Prostate gland (tissue), 2 donors: ENCODE results near the gene TMEM132D. TPM values are rescaled to one million over a fixed set of nuclear protein-coding genes. Genes with fewer than 3 reads are reported as not detected.

Experiments used
- DNase-seq: peaks from one replicate; pipeline ENCODE4 v3.0.0-alpha.2; 2019; ENCODE audit warnings: low spot score
- H3K27ac ChIP-seq, 2 donors: fragments of 200-600 bp; sonication (generic); 2 replicates each; pipeline ENCODE4 v1.5.1; 2017 to 2019
- H3K27me3 ChIP-seq: fragments of 200-600 bp; sonication (generic); replicated peaks from 2 replicates; pipeline ENCODE4 v1.5.1; 2019; ENCODE audit not compliant: insufficient read depth
- H3K36me3 ChIP-seq, 2 donors: fragments of 200-600 bp; sonication (generic); 1 replicate in 1 of 2; 2 replicates in 1 of 2; pipeline versions ENCODE4 v1.5.1 to v1.8.1; 2017 to 2019
- H3K4me1 ChIP-seq: fragments of 200-600 bp; sonication (generic); replicated peaks from 2 replicates; pipeline ENCODE4 v1.5.1; 2019
- H3K4me3 ChIP-seq, 2 donors: fragments of 200-600 bp; sonication (generic); 2 replicates each; pipeline ENCODE4 v1.5.1; 2017 to 2019
- H3K9me3 ChIP-seq: fragments of 200-600 bp; sonication (generic); 2 replicates; pipeline ENCODE4 v1.5.1; 2017
- POLR2A ChIP-seq: fragments of 450-650 bp; IDR thresholded peaks from one replicate; pipeline ENCODE4 v1.6.1; 2016; ENCODE audit warnings: antibody characterized with exemption, mild to moderate bottlenecking
- POLR2AphosphoS5 ChIP-seq: sonication (generic); formaldehyde crosslinking; IDR thresholded peaks from one replicate; pipeline ENCODE4 v1.6.1; 2017; ENCODE audit warnings: antibody characterized with exemption
- WGBS: methylation state at CpG from one replicate; pipeline ENCODE4 v1.1.5; 2018; 5-methylcytosine and 5-hydroxymethylcytosine counted together
- intact Hi-C: fragments of 100-400 bp; cut with DNase I; formaldehyde crosslinking; loops from one replicate; pipeline ENCODE4 v1.14.2; 2022
- total RNA-seq, 2 donors: library from RNA; depleted of rRNA; stranded (reverse); fragments of >200 nt; gene quantifications; one replicate each; pipeline ENCODE4 v1.1.0, GENCODE V29; 2016
- TF ChIP-seq, protein P1 (sequence below), 4 experiments: fragments of 200-600 bp in 2 of 4; fragments of 450-650 bp in 2 of 4; sonication (generic) in 2 of 4; IDR thresholded peaks; 1 replicate in 3 of 4; 2 replicates in 1 of 4; pipeline ENCODE4 v1.5.1; 2016 to 2019; ENCODE audit warnings: antibody characterized with exemption in 4 of 4, mild to moderate bottlenecking in 2 of 4, moderate library complexity in 2 of 4

Gene TMEM132D
- total RNA-seq, 2 donors from 2014 or later, result 0.57 to 1.3 TPM

DNA sequence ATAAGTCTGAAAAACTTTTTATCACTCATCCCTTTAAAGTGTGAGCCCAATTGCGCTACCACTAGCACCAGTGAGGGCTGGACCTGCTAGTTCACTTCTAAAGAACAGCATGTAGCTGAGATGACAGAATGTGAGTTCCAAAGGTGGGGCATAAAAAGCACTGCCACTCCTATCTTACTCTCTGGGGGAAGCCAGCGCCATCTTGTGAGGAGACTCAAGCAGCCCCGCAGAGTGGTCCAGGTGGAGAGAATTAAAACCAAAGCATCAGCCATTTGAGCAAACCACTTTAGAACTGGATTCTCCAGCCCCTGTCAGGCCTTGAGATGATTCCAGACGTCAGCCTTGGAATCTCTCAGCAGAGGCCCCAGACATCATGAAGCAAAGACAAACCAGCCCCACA lies 39.9 kb downstream of the TMEM132D start:
- no peaks in the 10 kb centered on the region for H3K9me3 ChIP-seq
- no peak overlapping the region for H3K4me3 ChIP-seq
- WGBS, result 69% methylated on average over 4 of the region's 4 CpGs
- no peaks in the 10 kb centered on the region for H3K27me3 ChIP-seq
- no peak for TF ChIP-seq POLR2A
- no peak for TF ChIP-seq POLR2AphosphoS5
- TF ChIP-seq, protein P1, sequence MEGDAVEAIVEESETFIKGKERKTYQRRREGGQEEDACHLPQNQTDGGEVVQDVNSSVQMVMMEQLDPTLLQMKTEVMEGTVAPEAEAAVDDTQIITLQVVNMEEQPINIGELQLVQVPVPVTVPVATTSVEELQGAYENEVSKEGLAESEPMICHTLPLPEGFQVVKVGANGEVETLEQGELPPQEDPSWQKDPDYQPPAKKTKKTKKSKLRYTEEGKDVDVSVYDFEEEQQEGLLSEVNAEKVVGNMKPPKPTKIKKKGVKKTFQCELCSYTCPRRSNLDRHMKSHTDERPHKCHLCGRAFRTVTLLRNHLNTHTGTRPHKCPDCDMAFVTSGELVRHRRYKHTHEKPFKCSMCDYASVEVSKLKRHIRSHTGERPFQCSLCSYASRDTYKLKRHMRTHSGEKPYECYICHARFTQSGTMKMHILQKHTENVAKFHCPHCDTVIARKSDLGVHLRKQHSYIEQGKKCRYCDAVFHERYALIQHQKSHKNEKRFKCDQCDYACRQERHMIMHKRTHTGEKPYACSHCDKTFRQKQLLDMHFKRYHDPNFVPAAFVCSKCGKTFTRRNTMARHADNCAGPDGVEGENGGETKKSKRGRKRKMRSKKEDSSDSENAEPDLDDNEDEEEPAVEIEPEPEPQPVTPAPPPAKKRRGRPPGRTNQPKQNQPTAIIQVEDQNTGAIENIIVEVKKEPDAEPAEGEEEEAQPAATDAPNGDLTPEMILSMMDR (IDR thresholded peaks at IDR 0.05), result no peak
- no peak for DNase-seq
- H3K27ac ChIP-seq, result no peak overlapping the region
- no peaks in the 10 kb centered on the region for H3K36me3 ChIP-seq
- intact Hi-C loops, result no loop called here
- no peaks in the 10 kb centered on the region for H3K4me1 ChIP-seq

DNA sequence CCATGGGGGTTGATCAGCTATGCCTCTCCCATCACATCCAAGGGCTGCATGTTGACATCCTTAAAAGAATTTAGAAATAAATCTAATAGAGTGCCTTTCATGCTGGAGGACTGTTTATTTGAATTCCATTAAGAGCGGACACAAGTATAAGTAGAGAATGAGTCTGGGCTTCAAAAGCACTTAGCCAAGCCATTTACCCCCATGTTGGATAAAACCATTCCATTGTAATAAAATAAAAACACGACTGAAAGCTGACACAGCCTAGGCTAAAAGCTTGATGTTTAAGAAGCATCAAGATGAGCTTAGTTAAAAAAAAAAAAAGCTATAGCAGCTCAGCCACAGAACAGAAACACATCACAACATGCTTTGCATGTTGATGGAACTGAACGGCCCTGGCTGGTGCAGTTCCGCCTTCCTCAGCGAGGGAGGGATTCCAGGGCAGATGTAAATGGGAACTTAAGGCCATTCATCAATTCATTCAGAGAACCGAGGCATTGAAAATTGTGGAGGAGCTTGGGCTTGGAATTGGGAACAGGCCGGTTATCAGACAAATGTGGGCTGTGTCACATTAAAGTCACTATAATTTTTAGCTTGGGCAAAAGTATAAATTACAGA lies 41.2 kb downstream of the TMEM132D start:
- DNase-seq, result no peak
- intact Hi-C loops, result no loop called here
- WGBS, result 38% methylated on average over 7 of the region's 7 CpGs

DNA sequence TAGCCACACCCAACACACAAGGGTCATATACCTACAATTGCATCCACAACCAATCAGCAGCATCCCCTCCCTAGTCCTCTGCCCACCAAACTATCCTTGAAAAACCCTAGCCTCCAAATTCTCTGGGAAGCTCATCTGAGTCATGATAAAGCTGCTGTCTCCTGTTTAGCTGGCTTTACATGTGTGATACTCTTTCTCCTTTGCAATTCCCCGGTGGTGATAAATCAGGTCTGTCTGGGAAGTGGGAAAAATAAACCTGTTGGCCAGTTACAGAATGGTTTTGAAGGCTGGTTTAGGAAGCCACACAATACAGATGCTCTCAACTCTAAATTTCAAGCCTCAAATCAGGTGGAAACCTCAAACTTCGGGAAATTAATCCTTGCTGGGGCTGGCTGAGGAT lies 41.9 kb downstream of the TMEM132D start:
- Histone ChIP-seq H3K4me1 (no peaks in the 10 kb centered on the region), H3K27ac (no peak overlapping the region), H3K4me3 (no peak overlapping the region), H3K27me3 (no peaks in the 10 kb centered on the region), H3K9me3 (no peaks in the 10 kb centered on the region), H3K36me3 (no peaks in the 10 kb centered on the region)
- TF ChIP-seq, protein P1 (IDR thresholded peaks at IDR 0.05), result no peak
- TF ChIP-seq POLR2A (no peak), POLR2AphosphoS5 (no peak)
- no peak for DNase-seq
- 54% methylated on average over 2 of the region's 2 CpGs for WGBS
- intact Hi-C loops, result no loop called here

More for the DNA sequence above, 41.2 kb downstream of the TMEM132D start:
- Histone ChIP-seq H3K9me3 (no peaks in the 10 kb centered on the region), H3K4me3 (no peak overlapping the region), H3K4me1 (no peaks in the 10 kb centered on the region), H3K27ac (no peak overlapping the region), H3K36me3 (no peaks in the 10 kb centered on the region), H3K27me3 (no peaks in the 10 kb centered on the region)
- TF ChIP-seq POLR2AphosphoS5 (no peak), POLR2A (no peak)
- TF ChIP-seq, protein P1 (IDR thresholded peaks at IDR 0.05), result no peak

DNA sequence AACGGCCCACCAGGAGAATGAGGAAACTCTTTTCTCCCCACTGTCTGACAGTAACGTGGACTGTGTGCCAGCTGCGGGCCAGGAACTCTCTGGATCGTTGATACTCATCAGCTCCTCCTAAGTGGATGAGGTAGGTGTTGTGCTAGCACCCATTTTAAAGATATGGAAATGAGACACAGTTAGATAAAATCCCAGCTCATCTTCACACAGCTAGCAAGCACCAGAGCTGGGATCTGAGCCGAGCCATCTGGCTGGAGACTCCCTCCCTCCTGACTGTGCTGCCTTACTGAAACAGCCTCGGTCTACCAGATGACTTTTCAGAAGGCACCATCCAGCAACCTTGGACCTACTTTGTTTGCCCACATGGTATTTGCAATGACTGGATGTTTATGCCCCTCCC lies 49.2 kb downstream of the TMEM132D start:
- 57% methylated on average over 6 of the region's 6 CpGs for WGBS

DNA sequence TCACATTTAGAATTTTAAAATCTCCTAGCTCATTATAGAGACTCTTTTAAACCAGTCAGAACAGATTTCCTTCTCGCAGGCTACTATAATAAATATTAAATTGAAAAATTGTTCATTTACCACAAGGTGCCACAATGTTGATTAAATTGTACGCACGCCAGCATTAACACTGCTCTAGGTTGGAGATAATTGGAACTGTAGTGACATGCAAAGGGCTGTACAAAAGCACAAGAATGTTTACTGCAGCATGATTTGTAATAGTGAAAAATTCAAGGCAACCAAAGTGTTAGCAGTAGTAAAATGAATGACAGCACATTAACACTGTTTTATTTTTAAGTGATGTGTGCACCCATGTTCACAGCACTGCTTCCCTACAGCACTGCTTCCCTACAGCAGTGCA lies 52.5 kb downstream of the TMEM132D start:
- TF ChIP-seq, protein P1 (IDR thresholded peaks at IDR 0.05), result no peak
- TF ChIP-seq POLR2AphosphoS5 (no peak), POLR2A (no peak)
- H3K27me3 ChIP-seq, result no peaks in the 10 kb centered on the region
- no peaks in the 10 kb centered on the region for H3K36me3 ChIP-seq
- no peaks in the 10 kb centered on the region for H3K4me1 ChIP-seq
- no peak overlapping the region for H3K27ac ChIP-seq
- WGBS, result 90% methylated on average over 3 of the region's 3 CpGs
- no peak overlapping the region for H3K4me3 ChIP-seq
- intact Hi-C loops, result no loop called here
- DNase-seq, result no peak
- no peaks in the 10 kb centered on the region for H3K9me3 ChIP-seq

More for the DNA sequence above, 49.2 kb downstream of the TMEM132D start:
- no peak for DNase-seq
- H3K27ac ChIP-seq, result no peak overlapping the region
- no peaks in the 10 kb centered on the region for H3K36me3 ChIP-seq
- H3K27me3 ChIP-seq, result no peaks in the 10 kb centered on the region
- H3K9me3 ChIP-seq, result no peaks in the 10 kb centered on the region
- intact Hi-C loops, result no loop called here
- H3K4me3 ChIP-seq, result no peak overlapping the region
- TF ChIP-seq POLR2A (no peak), POLR2AphosphoS5 (no peak)
- TF ChIP-seq, protein P1 (IDR thresholded peaks at IDR 0.05), result no peak
- no peaks in the 10 kb centered on the region for H3K4me1 ChIP-seq
